ENCODE data around the gene CLEC18B. TPM values are rescaled to one million over a fixed set of nuclear protein-coding genes. Genes with fewer than 3 reads are reported as not detected.
"Not testable (repeated sequence)": the region's sequence is repeated elsewhere in the genome, so short reads cannot be mapped to it uniquely, and the experiment has no call there.

CLEC18B gene
- polyA plus RNA-seq, 2 of the 4 experiments (the other 2 are of a cell fraction) = 0.26 to 0.31 TPM

- 26% methylated on average over 7 of the region's 81 CpGs for WGBS (ENCODE audit: missing lambda C conversion rate)
- TF ChIP-seq MYC (IDR thresholded peaks at IDR 0.05; ENCODE audit: borderline replicate concordance, low read length) (peak; percentile 53; the same call in 1 of the 2 replicates), PHF8 (IDR thresholded peaks at IDR 0.05; ENCODE audit: borderline replicate concordance, low read depth) (0 out of 2 replicates have a peak, but pooled peaks have one; percentile 67), E2F6 (IDR thresholded peaks at IDR 0.05; ENCODE audit: borderline replicate concordance, low read depth) (0 out of 2 replicates have a peak, but pooled peaks have one; percentile 51), JUN (IDR thresholded peaks at IDR 0.05) (peak in 1 of 2 experiments; percentile 67; a peak in 2 of 5 replicates), BHLHE40 (IDR thresholded peaks at IDR 0.05; ENCODE audit: low read depth, low read length) (peak; percentile 73), MAX (IDR thresholded peaks at IDR 0.05) (peak; percentile 94), CHD2 (IDR thresholded peaks at IDR 0.05; ENCODE audit: low read length, partially characterized antibody) (peak; percentile 86), NPAS2 (CRISPR knock-in tag; IDR thresholded peaks at IDR 0.05; ENCODE audit: borderline replicate concordance) (0 out of 2 replicates have a peak, but pooled peaks have one; percentile 30), USF2 (IDR thresholded peaks at IDR 0.05) (peak; percentile 85), POLR2A (IDR thresholded peaks at IDR 0.05; ENCODE audit: low read length) (peak; percentile 32; the same call in 1 of the 2 replicates)
- TF ChIP-seq, protein P1, sequence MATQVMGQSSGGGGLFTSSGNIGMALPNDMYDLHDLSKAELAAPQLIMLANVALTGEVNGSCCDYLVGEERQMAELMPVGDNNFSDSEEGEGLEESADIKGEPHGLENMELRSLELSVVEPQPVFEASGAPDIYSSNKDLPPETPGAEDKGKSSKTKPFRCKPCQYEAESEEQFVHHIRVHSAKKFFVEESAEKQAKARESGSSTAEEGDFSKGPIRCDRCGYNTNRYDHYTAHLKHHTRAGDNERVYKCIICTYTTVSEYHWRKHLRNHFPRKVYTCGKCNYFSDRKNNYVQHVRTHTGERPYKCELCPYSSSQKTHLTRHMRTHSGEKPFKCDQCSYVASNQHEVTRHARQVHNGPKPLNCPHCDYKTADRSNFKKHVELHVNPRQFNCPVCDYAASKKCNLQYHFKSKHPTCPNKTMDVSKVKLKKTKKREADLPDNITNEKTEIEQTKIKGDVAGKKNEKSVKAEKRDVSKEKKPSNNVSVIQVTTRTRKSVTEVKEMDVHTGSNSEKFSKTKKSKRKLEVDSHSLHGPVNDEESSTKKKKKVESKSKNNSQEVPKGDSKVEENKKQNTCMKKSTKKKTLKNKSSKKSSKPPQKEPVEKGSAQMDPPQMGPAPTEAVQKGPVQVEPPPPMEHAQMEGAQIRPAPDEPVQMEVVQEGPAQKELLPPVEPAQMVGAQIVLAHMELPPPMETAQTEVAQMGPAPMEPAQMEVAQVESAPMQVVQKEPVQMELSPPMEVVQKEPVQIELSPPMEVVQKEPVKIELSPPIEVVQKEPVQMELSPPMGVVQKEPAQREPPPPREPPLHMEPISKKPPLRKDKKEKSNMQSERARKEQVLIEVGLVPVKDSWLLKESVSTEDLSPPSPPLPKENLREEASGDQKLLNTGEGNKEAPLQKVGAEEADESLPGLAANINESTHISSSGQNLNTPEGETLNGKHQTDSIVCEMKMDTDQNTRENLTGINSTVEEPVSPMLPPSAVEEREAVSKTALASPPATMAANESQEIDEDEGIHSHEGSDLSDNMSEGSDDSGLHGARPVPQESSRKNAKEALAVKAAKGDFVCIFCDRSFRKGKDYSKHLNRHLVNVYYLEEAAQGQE (IDR thresholded peaks at IDR 0.05) = peak; percentile 86
- TF ChIP-seq, protein P2, sequence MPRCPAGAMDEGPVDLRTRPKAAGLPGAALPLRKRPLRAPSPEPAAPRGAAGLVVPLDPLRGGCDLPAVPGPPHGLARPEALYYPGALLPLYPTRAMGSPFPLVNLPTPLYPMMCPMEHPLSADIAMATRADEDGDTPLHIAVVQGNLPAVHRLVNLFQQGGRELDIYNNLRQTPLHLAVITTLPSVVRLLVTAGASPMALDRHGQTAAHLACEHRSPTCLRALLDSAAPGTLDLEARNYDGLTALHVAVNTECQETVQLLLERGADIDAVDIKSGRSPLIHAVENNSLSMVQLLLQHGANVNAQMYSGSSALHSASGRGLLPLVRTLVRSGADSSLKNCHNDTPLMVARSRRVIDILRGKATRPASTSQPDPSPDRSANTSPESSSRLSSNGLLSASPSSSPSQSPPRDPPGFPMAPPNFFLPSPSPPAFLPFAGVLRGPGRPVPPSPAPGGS (IDR thresholded peaks at IDR 0.05) = 0 out of 3 replicates have a peak, but pooled peaks have one; percentile 25
- H3K4me2 ChIP-seq = peak overlapping the region; percentile 88
- H3K9me3 ChIP-seq, H3K4me1 ChIP-seq, POLR2A ChIA-PET, FAIRE-seq: not testable (repeated sequence)
- H3K4me3 ChIP-seq = peak overlapping the region; percentile 87
- CTCF ChIA-PET = interaction anchor here (1.2 kb wide), 1 partner anchor 63 kb away, joined by 3 read pairs; no protein-coding TSS in a partner anchor
- peak overlapping the region; percentile 84 to 90 for H3K27ac ChIP-seq
- ATAC-seq (peak; percentile 93 to 96), DNase-seq (ENCODE audit: low read depth in 1 of 2, low spot score in 1 of 2) (peak; percentile 79 to 92)
These were observed 53.0 kb downstream of the CLEC18B start for GRCh38 chr16:74368002-74368911.

DNA sequence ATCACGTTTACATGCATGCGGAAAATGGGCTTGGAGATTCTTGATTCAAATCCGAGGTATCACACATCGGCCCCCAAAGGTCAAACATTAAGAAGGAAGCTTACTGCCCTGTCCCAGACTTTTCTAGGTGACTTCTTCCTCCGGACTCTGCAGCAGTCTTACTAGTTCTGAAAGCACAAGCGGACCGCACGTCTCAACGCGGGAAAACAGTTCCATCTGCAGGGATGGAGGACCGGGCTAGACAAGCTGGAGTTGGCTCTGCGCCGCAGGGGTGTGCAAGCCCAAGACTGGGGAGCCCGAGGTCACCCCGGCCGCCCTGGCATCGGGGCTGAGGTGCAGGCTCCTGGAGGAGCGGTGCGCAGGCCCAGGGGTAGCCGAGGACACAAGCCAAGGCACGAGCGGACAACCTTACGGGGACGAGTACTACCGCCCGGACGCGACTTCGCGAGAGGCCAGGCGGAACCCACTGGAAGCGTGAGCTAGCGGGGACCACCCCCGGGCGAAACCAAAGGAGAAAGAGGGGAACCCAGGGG, 53.7 kb downstream of the CLEC18B start:
- peak in 1 of 2 experiments; percentile 29 for DNase-seq (ENCODE audit: low read depth in 1 of 2, low spot score in 1 of 2)
- POLR2A ChIA-PET, FAIRE-seq, H3K4me1 ChIP-seq, H3K9me3 ChIP-seq: not testable (repeated sequence)
- peak overlapping the region; percentile 84 to 90 for H3K27ac ChIP-seq
- ATAC-seq = peak; percentile 55 to 72; a peak in 5 of 6 replicates
- whole genome bisulfite sequencing (ENCODE audit: missing lambda C conversion rate) = 6% methylated on average over 32 of the region's 35 CpGs
- peak overlapping the region; percentile 88 for H3K4me2 ChIP-seq
- CTCF ChIA-PET = interaction anchor here (1.2 kb wide), 1 partner anchor 64 kb away, joined by 3 read pairs; no protein-coding TSS in a partner anchor
- H3K4me3 ChIP-seq = peak overlapping the region; percentile 87

GRCh38 chr16:74361646-74362610, 59.4 kb downstream of the CLEC18B start:
- peak; percentile 57 to 72 for ATAC-seq

More at GRCh38 chr16:74361646-74362610, 59.4 kb downstream of the CLEC18B start:
- H3K4me1 ChIP-seq; CTCF ChIA-PET; H3K4me2 ChIP-seq; POLR2A ChIA-PET; H3K9me3 ChIP-seq; H3K4me3 ChIP-seq; DNase-seq (ENCODE audit: low read depth in 1 of 2, low spot score in 1 of 2); H3K27ac ChIP-seq; FAIRE-seq: not testable (repeated sequence)
- WGBS (ENCODE audit: missing lambda C conversion rate) = 91% methylated on average over 11 of the region's 15 CpGs

Data from A549 (cell line).